ENCODE measurements around the gene SMARCB1.

GRCh38 chr22:23772649-23773473 is 13.9 kb upstream of the SMARCB1 start, which contains the start of gene MMP11:
- TF ChIP-seq CTCF (IDR thresholded peaks at IDR 0.05; ENCODE audit: low read depth, low read length) (no peak), POLR2A (IDR thresholded peaks at IDR 0.05; ENCODE audit: extremely low read depth, insufficient read length) (no peak), MAX (IDR thresholded peaks at IDR 0.05; ENCODE audit: low read depth, low read length) (no peak), MYC (IDR thresholded peaks at IDR 0.05; ENCODE audit: low read depth, low read length) (no peak)
